ENCODE measurements around the gene STEAP2. TPM values are rescaled to one million over a fixed set of nuclear protein-coding genes. Genes with fewer than 3 reads are reported as not detected.

The STEAP2 gene
- polyA plus RNA-seq, 3 donors, result not detected

GRCh38 chr7:90201500-90202195 lies 9.9 kb upstream of the STEAP2 start:
- intact Hi-C loops (cut with micrococcal nuclease), result no loop called here
- H3K4me1 Mint-ChIP-seq, result no peaks in the 10 kb centered on the region
- Histone ChIP-seq H3K4me1 (ENCODE audit: control insufficient read depth in 1 of 2, insufficient read depth in 2 of 2, low read length in 2 of 2) (no peaks in the 10 kb centered on the region), H3K27ac (ENCODE audit: low read depth in 1 of 2, low read length in 2 of 2) (no peak overlapping the region), H3K4me3 (replicated peaks in 1 of 3; ENCODE audit: low read depth in 2 of 3, low read length in 3 of 3) (no peak overlapping the region), H4K20me1 (ENCODE audit: insufficient read depth, low read length) (no peaks in the 10 kb centered on the region), H3K27me3 (ENCODE audit: control insufficient read depth in 2 of 2, insufficient read depth in 2 of 2, low read length in 2 of 2) (no peaks in the 10 kb centered on the region), H3K36me3 (replicated peaks in 1 of 2; ENCODE audit: control insufficient read depth in 1 of 2, insufficient read depth in 2 of 2, low read length in 2 of 2) (no peaks in the 10 kb centered on the region), H3K79me2 (ENCODE audit: insufficient read depth, low read length) (no peaks in the 10 kb centered on the region), H3K9me3 (replicated peaks in 1 of 2; ENCODE audit: control insufficient read depth in 1 of 2, insufficient read depth in 1 of 2, low read length in 2 of 2) (no peaks in the 10 kb centered on the region), H3K9ac (ENCODE audit: insufficient read depth, low read length, poor library complexity, severe bottlenecking) (no peak overlapping the region), H3K4me2 (replicated peaks; ENCODE audit: extremely low read depth, low read length, poor library complexity, severe bottlenecking) (no peak overlapping the region), H2AFZ (ENCODE audit: insufficient read depth, low read depth, low read length, poor library complexity, severe bottlenecking) (no peak overlapping the region)
- no peak for DNase-seq
- peaks cover 0 to 3% (median 2%) of the 10 kb centered on the region in 7 donors for H3K9me3 Mint-ChIP-seq
- H3K36me3 Mint-ChIP-seq, result no peaks in the 10 kb centered on the region
- H3K27ac Mint-ChIP-seq, result no peak overlapping the region
- no peaks in the 10 kb centered on the region for H3K27me3 Mint-ChIP-seq (ENCODE audit: low read depth in 3 of 3)
- 80% methylated on average over 1 of the region's 2 CpGs for WGBS (ENCODE audit: insufficient coverage)
- H3K4me3 Mint-ChIP-seq, result no peak overlapping the region
- no peak for TF ChIP-seq CTCF (IDR thresholded peaks at IDR 0.05)

- no peak for DNase-seq
These were observed 3.6 kb upstream of the STEAP2 start for GRCh38 chr7:90207956-90208355.

More at GRCh38 chr7:90207956-90208355, 3.6 kb upstream of the STEAP2 start:
- Histone ChIP-seq H3K79me2 (ENCODE audit: insufficient read depth, low read length) (no peaks in the 10 kb centered on the region), H3K4me2 (replicated peaks; ENCODE audit: extremely low read depth, low read length, poor library complexity, severe bottlenecking) (no peak overlapping the region), H3K36me3 (replicated peaks in 1 of 2; ENCODE audit: control insufficient read depth in 1 of 2, insufficient read depth in 2 of 2, low read length in 2 of 2) (no peaks in the 10 kb centered on the region), H2AFZ (ENCODE audit: insufficient read depth, low read depth, low read length, poor library complexity, severe bottlenecking) (no peak overlapping the region), H3K4me1 (ENCODE audit: control insufficient read depth in 1 of 2, insufficient read depth in 2 of 2, low read length in 2 of 2) (peaks cover 6 to 14% of the 10 kb centered on the region in 2 donors), H3K27ac (ENCODE audit: low read depth in 1 of 2, low read length in 2 of 2) (no peak overlapping the region), H3K27me3 (ENCODE audit: control insufficient read depth in 2 of 2, insufficient read depth in 2 of 2, low read length in 2 of 2) (peaks cover 33 to 36% of the 10 kb centered on the region in 2 donors), H4K20me1 (ENCODE audit: insufficient read depth, low read length) (no peaks in the 10 kb centered on the region), H3K9me3 (replicated peaks in 1 of 2; ENCODE audit: control insufficient read depth in 1 of 2, insufficient read depth in 1 of 2, low read length in 2 of 2) (peaks cover 0 to 4% of the 10 kb centered on the region in 2 donors), H3K9ac (ENCODE audit: insufficient read depth, low read length, poor library complexity, severe bottlenecking) (no peak overlapping the region), H3K4me3 (replicated peaks in 1 of 3; ENCODE audit: low read depth in 2 of 3, low read length in 3 of 3) (no peak overlapping the region)
- no peak overlapping the region for H3K4me3 Mint-ChIP-seq
- peaks cover 0 to 12% (median 2%) of the 10 kb centered on the region in 7 donors for H3K9me3 Mint-ChIP-seq
- WGBS (ENCODE audit: insufficient coverage), result no CpG with 5 or more reads among the region's 1 CpG
- intact Hi-C loops (cut with micrococcal nuclease), result no loop called here
- no peaks in the 10 kb centered on the region for H3K36me3 Mint-ChIP-seq
- TF ChIP-seq CTCF (IDR thresholded peaks at IDR 0.05), result no peak
- peaks cover 11% of the 10 kb centered on the region for H3K4me1 Mint-ChIP-seq
- H3K27ac Mint-ChIP-seq, result peak overlapping the region in 1 of 7 donors; percentile 18
- peaks cover 7 to 24% (median 20%) of the 10 kb centered on the region in 3 donors for H3K27me3 Mint-ChIP-seq (ENCODE audit: low read depth in 3 of 3)
